SK-N-DZ (cell line): Measurements from ENCODE around the gene TAPBPL. TPM values are rescaled to one million over a fixed set of nuclear protein-coding genes. Genes with fewer than 3 reads are reported as not detected.
"Not testable (repeated sequence)": the region's sequence is repeated elsewhere in the genome, so short reads cannot be mapped to it uniquely, and the experiment has no call there.

Experiments
- DNase-seq: peaks from one replicate; pipeline ENCODE4 v3.0.0-alpha.2; 2015; ENCODE audit warnings: low spot score
- polyA plus RNA-seq, 2 experiments: library from polyadenylated mRNA; depleted of rRNA; stranded (reverse); fragments of >200 nt; gene quantifications; 2 replicates each; pipeline ENCODE4 v1.2.3, GENCODE V29; 2014

Gene TAPBPL, protein sequence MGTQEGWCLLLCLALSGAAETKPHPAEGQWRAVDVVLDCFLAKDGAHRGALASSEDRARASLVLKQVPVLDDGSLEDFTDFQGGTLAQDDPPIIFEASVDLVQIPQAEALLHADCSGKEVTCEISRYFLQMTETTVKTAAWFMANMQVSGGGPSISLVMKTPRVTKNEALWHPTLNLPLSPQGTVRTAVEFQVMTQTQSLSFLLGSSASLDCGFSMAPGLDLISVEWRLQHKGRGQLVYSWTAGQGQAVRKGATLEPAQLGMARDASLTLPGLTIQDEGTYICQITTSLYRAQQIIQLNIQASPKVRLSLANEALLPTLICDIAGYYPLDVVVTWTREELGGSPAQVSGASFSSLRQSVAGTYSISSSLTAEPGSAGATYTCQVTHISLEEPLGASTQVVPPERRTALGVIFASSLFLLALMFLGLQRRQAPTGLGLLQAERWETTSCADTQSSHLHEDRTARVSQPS
- 3.6 and 3.8 TPM in 2 replicates for polyA plus RNA-seq (2014; cell fraction: cytosol; rRNA removed)
- 4.5 and 6.7 TPM in 2 replicates for polyA plus RNA-seq (2014; cell fraction: nucleus; rRNA removed)

DNA sequence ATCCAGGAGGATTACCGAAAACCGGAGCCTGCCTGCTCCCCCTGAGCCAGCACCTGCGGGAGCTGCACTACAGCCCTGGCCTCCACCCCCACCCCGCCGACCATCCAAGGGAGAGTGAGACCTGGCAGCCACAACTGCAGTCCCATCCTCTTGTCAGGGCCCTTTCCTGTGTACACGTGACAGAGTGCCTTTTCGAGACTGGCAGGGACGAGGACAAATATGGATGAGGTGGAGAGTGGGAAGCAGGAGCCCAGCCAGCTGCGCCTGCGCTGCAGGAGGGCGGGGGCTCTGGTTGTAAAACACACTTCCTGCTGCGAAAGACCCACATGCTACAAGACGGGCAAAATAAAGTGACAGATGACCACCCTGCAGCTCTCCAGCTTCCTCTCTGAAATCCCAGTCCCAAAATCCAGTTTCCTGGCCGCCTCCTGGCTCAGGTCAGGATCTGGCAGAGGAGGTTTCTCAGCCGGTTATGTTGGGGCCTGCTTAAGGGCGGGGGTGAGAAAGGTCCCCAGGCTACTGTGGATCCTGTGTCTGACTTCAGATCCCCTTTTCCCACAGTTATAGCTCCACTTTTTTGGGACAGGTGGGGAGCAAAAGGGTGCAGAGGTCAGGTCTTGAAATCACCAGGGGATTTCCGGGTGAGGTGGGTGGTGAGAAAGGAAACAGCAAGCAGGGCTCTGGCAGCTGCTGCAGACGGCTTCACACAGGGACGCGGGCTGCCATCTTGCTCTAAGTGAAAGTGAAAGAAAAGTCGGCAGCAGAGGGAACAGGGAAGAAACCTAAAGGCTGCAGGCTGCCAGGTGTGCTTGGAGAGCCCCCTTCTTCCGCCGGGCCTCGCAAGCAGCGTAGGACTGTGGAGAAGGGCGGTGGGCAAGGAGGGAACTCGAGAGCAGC lies at the start of gene TAPBPL:
TAPBPL (plus strand) TSS at position 695 of the 897 bp plus-strand sequence. CDS start 207 bp downstream, outside the sequence.
- DNase-seq, result peak; percentile 96

- DNase-seq, result no peak
These were observed 47.5 kb upstream of the TAPBPL start for GRCh38 chr12:6404390-6404789.

DNA sequence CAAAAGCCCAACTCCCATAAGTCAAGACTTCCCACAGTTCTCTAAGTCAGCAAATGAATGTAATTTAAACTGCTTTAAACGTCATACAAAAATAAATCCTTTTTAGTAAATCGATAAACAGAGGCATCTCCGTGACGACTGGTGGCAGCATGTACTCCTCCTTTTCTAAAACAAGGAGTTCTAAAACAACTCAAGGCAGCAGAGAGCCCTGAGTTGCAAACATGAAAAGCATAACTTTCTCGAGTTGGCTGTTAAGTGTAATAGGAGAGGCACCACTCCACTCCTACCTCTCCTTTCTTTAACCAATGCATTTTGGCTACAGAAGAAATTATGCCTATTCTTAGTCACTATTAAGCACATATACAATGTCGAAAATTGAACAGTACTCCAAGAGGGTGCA lies 45.9 kb upstream of the TAPBPL start:
- no peak for DNase-seq

- DNase-seq, result no peak
These were observed 44.4 kb upstream of the TAPBPL start for GRCh38 chr12:6407236-6407954.

DNA sequence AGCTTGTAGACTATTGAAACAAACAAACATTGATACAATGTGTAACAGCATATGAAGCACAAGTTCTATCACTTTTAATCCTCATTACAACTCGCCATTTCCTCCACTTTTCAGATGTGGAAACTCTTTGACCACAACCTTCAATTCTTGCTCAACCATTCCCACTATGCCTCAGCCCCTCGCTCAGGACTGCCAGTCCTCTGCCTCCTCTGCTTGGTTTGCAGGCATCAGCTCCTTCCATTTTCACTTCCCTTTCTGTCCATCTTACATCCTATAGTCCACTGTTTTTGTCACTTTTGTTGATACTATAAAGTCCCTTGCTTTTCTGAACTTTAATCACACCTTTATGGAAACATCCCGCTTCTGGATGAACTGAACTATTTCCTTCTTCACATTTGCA lies 35.2 kb upstream of the TAPBPL start:
- no peak for DNase-seq

DNA sequence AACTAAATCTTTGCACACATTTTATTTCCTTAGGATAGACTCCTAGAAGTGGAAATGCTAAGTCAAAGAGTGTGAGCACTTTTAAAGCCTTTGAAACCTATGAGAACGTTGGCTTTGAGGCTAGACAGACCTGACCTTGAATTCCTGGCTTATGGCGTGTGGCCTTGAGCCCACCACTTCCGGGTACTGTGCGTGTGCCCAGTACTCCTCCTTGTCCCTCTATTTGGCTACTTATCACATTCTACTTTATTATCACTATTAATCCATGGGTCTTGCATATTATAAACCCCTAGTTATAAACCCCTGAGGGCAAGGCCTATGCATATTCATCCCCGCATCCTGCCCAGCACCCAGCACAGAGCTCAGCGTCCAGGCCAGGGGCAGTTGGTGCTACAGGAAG lies 33.0 kb upstream of the TAPBPL start:
- DNase-seq, result no peak

GRCh38 chr12:6420364-6420763 lies 31.5 kb upstream of the TAPBPL start:
- no peak for DNase-seq

DNA sequence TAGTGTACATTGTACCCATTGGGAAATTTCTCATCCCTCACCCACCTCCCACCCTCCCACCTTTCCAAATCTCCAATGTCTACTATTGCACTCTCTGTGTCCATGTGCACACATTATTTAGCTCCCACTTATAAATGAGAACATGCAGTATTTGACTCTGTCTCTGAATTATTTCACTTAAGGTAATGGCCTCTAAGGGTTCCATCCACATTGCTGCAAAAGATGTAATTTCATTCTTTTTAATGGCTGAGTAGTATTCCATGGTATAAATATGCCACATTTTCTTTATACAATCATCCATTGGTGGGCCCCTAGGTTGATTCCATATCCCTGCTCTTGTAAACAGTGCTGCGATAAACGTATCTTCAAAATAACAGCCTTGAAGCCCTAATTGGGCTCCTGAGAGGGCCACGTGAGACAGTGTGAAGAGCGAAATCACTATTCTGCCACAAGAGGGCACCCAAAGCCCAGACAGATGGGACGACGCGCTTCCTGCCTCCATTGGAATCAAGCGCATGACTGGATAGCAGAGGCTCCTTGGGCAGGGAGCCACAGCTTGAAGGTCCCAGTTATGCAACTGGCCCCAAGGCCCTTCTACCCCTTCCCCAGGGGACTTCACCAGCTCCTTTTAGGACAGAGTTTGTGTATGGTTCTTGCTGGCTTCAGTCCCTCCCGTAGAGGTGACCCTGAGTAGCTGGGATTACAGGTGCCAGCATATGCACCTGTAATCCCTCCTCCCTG lies 28.4 kb upstream of the TAPBPL start:
- peak; percentile 91 for DNase-seq

GRCh38 chr12:6424008-6424347 lies 27.9 kb upstream of the TAPBPL start:
- DNase-seq, result no peak

GRCh38 chr12:6424866-6425265 lies 27.0 kb upstream of the TAPBPL start:
- no peak for DNase-seq

DNA sequence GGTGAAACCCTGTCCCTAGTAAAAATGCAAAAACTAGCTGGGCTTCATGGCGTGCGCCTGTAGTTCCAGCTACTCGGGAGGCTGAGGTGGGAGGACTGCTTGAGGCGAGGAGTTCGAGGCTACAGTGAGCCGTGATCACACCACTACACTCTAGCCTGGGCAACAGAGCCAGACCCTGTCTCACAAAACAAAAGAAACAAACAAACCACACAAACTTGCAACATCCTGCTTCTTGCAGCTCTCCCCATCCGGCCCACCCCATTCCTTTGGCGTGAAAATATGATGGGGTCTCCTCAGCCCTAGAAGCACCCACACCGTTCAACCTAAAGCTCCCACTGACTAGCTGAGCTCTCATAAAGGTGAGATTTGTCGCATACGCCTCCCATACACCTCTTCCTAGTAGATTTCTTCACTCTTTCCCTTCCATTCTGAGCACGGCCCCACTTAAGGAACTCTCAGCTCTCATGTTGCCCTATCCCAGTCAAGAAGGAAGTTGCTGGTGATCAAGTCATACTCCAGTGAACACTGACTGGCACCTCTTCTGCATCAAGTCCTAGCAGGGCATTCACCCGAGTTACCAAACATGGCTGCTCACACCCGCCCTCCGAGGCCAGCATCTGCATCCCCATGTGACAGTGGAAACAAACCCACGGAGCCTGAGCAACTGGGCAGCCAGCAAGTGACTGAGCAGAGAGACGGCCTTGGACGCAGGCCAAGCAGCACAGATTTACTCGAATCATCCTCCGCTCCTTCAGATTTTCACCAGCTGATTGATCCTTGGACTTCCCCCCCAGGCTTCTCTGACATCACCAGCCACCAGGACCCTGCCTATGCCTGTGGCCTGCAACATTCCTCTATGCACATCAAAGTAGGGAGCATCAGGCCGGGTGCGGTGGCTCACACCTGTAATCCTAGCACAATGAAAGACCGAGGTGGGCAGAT lies 26.0 kb upstream of the TAPBPL start:
- DNase-seq, result peak; percentile 40

GRCh38 chr12:6426882-6427671 lies 24.8 kb upstream of the TAPBPL start:
- no peak for DNase-seq

- not testable (repeated sequence) for DNase-seq
These were observed 24.0 kb upstream of the TAPBPL start for GRCh38 chr12:6427796-6428195.

DNA sequence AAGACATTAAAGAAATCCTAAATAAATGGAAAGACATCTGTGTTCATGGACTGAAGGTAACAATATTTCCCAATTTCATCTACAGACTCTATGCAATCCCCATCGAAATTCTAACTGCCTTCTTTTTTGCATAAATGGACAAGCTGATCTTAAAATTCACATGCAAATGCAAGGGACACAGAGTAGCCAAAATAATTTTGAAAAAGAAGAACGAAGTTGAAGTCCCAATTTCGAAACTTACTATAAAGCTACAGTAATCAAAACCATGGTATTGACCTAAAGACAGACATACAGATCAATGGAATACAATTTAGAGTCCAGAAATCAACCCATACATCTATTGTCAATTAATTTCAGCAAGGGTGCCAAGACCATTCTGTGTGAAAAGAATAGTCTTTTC lies 23.5 kb upstream of the TAPBPL start:
- DNase-seq, result no peak

- DNase-seq, result no peak
These were observed 21.5 kb upstream of the TAPBPL start for GRCh38 chr12:6430124-6430989.

GRCh38 chr12:6432991-6433390 lies 18.9 kb upstream of the TAPBPL start:
- no peak for DNase-seq

DNA sequence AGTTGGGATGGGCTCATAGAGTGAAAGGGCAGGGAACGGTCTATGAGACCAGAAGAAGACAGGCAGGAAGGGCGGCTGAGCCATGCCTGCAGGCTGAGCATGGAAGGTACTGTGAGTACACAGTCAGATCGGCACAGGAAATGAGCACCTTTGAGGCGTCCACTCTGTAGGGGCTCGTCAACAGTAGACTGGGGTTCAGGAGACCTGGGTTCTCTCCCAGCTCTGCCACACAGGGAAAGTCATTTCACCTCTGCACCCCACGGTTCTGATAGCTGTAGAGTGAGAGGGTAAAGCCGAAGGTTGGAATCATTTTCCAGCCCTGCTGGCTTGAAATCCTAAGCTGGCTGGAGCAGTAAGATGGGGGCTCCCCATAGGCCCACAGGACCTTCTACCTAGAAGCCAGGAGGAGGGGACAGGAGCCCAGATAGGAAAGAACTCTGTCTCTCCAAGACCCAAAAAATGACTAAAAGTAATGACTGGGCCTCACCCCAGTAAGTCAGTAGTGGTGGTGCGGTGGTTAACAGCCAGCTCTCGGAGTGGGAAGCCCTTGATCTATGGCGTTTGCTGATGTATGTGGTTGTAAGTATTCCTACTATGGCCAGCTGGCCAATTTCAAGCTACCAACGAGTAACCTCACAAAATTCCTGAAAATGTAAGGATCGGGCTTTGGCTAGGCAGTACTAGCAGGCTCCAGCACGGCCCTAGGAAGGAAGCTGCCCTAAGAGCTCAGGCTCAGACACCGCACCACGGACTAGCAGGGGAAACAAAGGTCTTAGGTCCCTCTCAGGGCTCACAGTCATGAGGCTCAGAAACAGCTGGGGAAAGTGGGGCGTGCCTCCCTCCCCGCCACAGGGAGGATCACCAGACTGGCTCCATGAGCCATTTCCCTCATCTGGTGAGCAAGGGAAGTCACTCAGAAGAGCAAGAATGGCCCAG lies 17.4 kb upstream of the TAPBPL start:
- no peak for DNase-seq
